IMR-90 (cell line): ENCODE measurements around the gene FHAD1. TPM values are rescaled to one million over a fixed set of nuclear protein-coding genes. Genes with fewer than 3 reads are reported as not detected.

Experiments
- ATAC-seq: fragments of 200-7000 bp; cut with Tn5 transposase; 2 replicates; pipeline ENCODE4 v1.9.1; 2020; ENCODE audit warnings: low read depth, mild to moderate bottlenecking, moderate library complexity
- BruUV-seq: library from RNA; stranded (reverse); fragments of 400-500 nt; replicated peaks from 2 replicates; lab custom pipeline; 2021; lab: Mats Ljungman, UMichigan
- CTCF ChIA-PET: fragments of 300-600 bp; formaldehyde crosslinking; extraction: SDS; loops from one replicate; lab custom pipeline; 2021; ENCODE audit warnings: antibody characterized with exemption; lab: Yijun Ruan, JAX
- POLR2A ChIA-PET: fragments of 300-600 bp; sonication (Branson Sonifier 250); formaldehyde crosslinking; loops from one replicate; lab custom pipeline; 2022; ENCODE audit warnings: antibody characterized with exemption; ENCODE audit not compliant: unreplicated experiment; lab: Charles Lee
- DNase-seq: peaks from one replicate; pipeline ENCODE4 v3.0.0; 2013
- H2AFZ ChIP-seq: replicated peaks from 2 replicates; pipeline ENCODE3; 2013; ENCODE audit warnings: low read length, mild to moderate bottlenecking; ENCODE audit not compliant: poor library complexity
- H2AK5ac ChIP-seq: 2 replicates; pipeline ENCODE4 v1.6.1; 2013; ENCODE audit warnings: low read depth, low read length, inconsistent platforms
- H2AK9ac ChIP-seq: replicated peaks from 2 replicates; pipeline ENCODE3; 2013; ENCODE audit warnings: mild to moderate bottlenecking, low read depth, low read length, moderate library complexity; ENCODE audit not compliant: poor library complexity
- H2BK120ac ChIP-seq: 2 replicates; pipeline ENCODE4 v1.6.1; 2013; ENCODE audit warnings: low read depth, low read length, inconsistent platforms
- H2BK15ac ChIP-seq: 3 replicates; pipeline ENCODE4 v1.6.1; 2013; ENCODE audit warnings: low read depth, low read length, inconsistent platforms
- H2BK20ac ChIP-seq: 2 replicates; pipeline ENCODE4 v1.6.1; 2013; ENCODE audit warnings: low read depth, mild to moderate bottlenecking, inconsistent platforms, low read length, moderate library complexity
- H2BK5ac ChIP-seq: 2 replicates; pipeline ENCODE4 v1.6.1; 2013; ENCODE audit warnings: mild to moderate bottlenecking, low read depth, low read length, inconsistent platforms; ENCODE audit not compliant: poor library complexity, severe bottlenecking
- H3K14ac ChIP-seq: replicated peaks from 2 replicates; pipeline ENCODE4 v1.6.1; 2013; ENCODE audit warnings: low read depth, low read length, inconsistent platforms
- H3K18ac ChIP-seq: 2 replicates; pipeline ENCODE4 v1.6.1; 2013; ENCODE audit warnings: low read depth, low read length, control low read depth
- H3K23ac ChIP-seq: 2 replicates; pipeline ENCODE4 v1.6.1; 2013; ENCODE audit warnings: low read depth, low read length, inconsistent platforms
- H3K27ac ChIP-seq: 2 replicates; pipeline ENCODE4 v1.5.1; 2013; ENCODE audit warnings: mild to moderate bottlenecking, control low read depth, low read length; ENCODE audit not compliant: insufficient read depth
- H3K27me3 ChIP-seq: 2 replicates; pipeline ENCODE4 v1.6.1; 2013; ENCODE audit warnings: low read length; ENCODE audit not compliant: control insufficient read depth, insufficient read depth
- H3K36me3 ChIP-seq: 2 replicates; pipeline ENCODE4 v1.6.1; 2013; ENCODE audit warnings: low read length, mixed read lengths; ENCODE audit not compliant: control insufficient read depth, insufficient read depth
- H3K4ac ChIP-seq: 2 replicates; pipeline ENCODE4 v1.6.1; 2013; ENCODE audit warnings: low read depth, low read length, inconsistent platforms
- H3K4me1 ChIP-seq: 2 replicates; pipeline ENCODE4 v1.6.1; 2013; ENCODE audit warnings: low read length, mixed read lengths; ENCODE audit not compliant: control insufficient read depth, insufficient read depth
- H3K4me2 ChIP-seq: 2 replicates; pipeline ENCODE4 v1.6.1; 2013; ENCODE audit warnings: low read depth, mild to moderate bottlenecking, control low read depth, low read length, moderate library complexity
- H3K4me3 ChIP-seq: 2 replicates; pipeline ENCODE4 v1.5.1; 2013; ENCODE audit warnings: low read depth, mild to moderate bottlenecking, control low read depth, low read length, moderate library complexity; ENCODE audit not compliant: insufficient read depth
- H3K56ac ChIP-seq: 2 replicates; pipeline ENCODE4 v1.6.1; 2013; ENCODE audit warnings: low read length, inconsistent platforms; ENCODE audit not compliant: insufficient read depth; ENCODE audit errors: extremely low read depth
- H3K79me1 ChIP-seq, 2 experiments: 2 replicates each; pipeline ENCODE4 v1.6.1; 2013; ENCODE audit warnings: low read length in 2 of 2, inconsistent platforms in 1 of 2, low read depth in 1 of 2
- H3K9ac ChIP-seq: 2 replicates; pipeline ENCODE4 v1.6.1; 2013; ENCODE audit warnings: low read depth, low read length, control low read depth
- H3K9me1 ChIP-seq: 2 replicates; pipeline ENCODE4 v1.6.1; 2013; ENCODE audit warnings: low read length, inconsistent platforms; ENCODE audit not compliant: insufficient read depth
- H3K9me3 ChIP-seq: 2 replicates; pipeline ENCODE4 v1.6.1; 2013; ENCODE audit warnings: low read length; ENCODE audit not compliant: control insufficient read depth, insufficient read depth
- H4K20me1 ChIP-seq: 2 replicates; pipeline ENCODE4 v1.6.1; 2013; ENCODE audit warnings: low read length, inconsistent platforms; ENCODE audit not compliant: insufficient read depth
- H4K5ac ChIP-seq: 2 replicates; pipeline ENCODE4 v1.6.1; 2013; ENCODE audit warnings: mild to moderate bottlenecking, low read depth, low read length, control low read depth
- H4K8ac ChIP-seq, 2 experiments: 2 replicates each; pipeline ENCODE4 v1.6.1; 2013; ENCODE audit warnings: low read depth in 2 of 2, low read length in 2 of 2, control low read depth in 1 of 2, inconsistent platforms in 1 of 2
- H4K91ac ChIP-seq: 2 replicates; pipeline ENCODE4 v1.6.1; 2013; ENCODE audit warnings: low read depth, low read length, inconsistent platforms; ENCODE audit not compliant: insufficient read depth
- BHLHE40 ChIP-seq: fragments of 150-350 bp; IDR thresholded peaks from 2 replicates; pipeline ENCODE4 v1.6.1; 2016; ENCODE audit warnings: mild to moderate bottlenecking, low read depth, low read length
- CEBPB ChIP-seq: IDR thresholded peaks from 2 replicates; pipeline ENCODE4 v1.6.1; 2012; ENCODE audit warnings: low read depth, low read length, improper control_type of control experiment
- CHD1 ChIP-seq: IDR thresholded peaks from 2 replicates; pipeline ENCODE4 v1.6.1; 2012; ENCODE audit warnings: low read depth, low read length, improper control_type of control experiment
- ELK1 ChIP-seq: fragments of 150-350 bp; IDR thresholded peaks from 2 replicates; pipeline ENCODE4 v1.6.1; 2016; ENCODE audit warnings: low read depth, mild to moderate bottlenecking, low read length, moderate library complexity, borderline replicate concordance
- FOS ChIP-seq: fragments of 150-350 bp; IDR thresholded peaks from 2 replicates; pipeline ENCODE4 v1.6.1; 2016; ENCODE audit warnings: low read depth, low read length
- MAFK ChIP-seq: IDR thresholded peaks from 2 replicates; pipeline ENCODE4 v1.6.1; 2012; ENCODE audit warnings: low read depth, low read length, improper control_type of control experiment
- MAZ ChIP-seq: IDR thresholded peaks from 2 replicates; pipeline ENCODE4 v1.6.1; 2012; ENCODE audit warnings: low read depth, mild to moderate bottlenecking, low read length, improper control_type of control experiment, moderate library complexity, borderline replicate concordance
- MXI1 ChIP-seq: IDR thresholded peaks from 2 replicates; pipeline ENCODE4 v1.6.1; 2012; ENCODE audit warnings: low read depth, mild to moderate bottlenecking, low read length, moderate library complexity, borderline replicate concordance
- NFE2L2 ChIP-seq: fragments of 150-350 bp; IDR thresholded peaks from 2 replicates; pipeline ENCODE4 v1.6.1; 2016; ENCODE audit warnings: low read depth, mild to moderate bottlenecking, low read length
- POLR2A ChIP-seq: IDR thresholded peaks from 2 replicates; pipeline ENCODE4 v1.6.1; 2012; ENCODE audit warnings: mild to moderate bottlenecking, low read depth, low read length
- RAD21 ChIP-seq: IDR thresholded peaks from 2 replicates; pipeline ENCODE4 v1.6.1; 2012; ENCODE audit warnings: low read length, improper control_type of control experiment
- RCOR1 ChIP-seq: IDR thresholded peaks from 2 replicates; pipeline ENCODE4 v1.6.1; 2012; ENCODE audit warnings: mild to moderate bottlenecking, low read length, improper control_type of control experiment; ENCODE audit not compliant: insufficient replicate concordance
- RFX5 ChIP-seq: IDR thresholded peaks from 2 replicates; pipeline ENCODE4 v1.8.0; 2012; ENCODE audit warnings: low read depth, mild to moderate bottlenecking, low read length, moderate library complexity
- SMC3 ChIP-seq: fragments of 150-350 bp; IDR thresholded peaks from 2 replicates; pipeline ENCODE4 v1.6.1; 2016; ENCODE audit warnings: low read depth, mild to moderate bottlenecking, antibody characterized with exemption, low read length, moderate library complexity
- WGBS, 2 experiments: methylation state at CpG; one replicate each; pipeline versions ENCODE4 v1.1.5 to v1.1.7; 2013; ENCODE audit warnings: missing lambda C conversion rate in 2 of 2; ENCODE audit not compliant: insufficient read length in 1 of 2; ENCODE audit errors: extremely low coverage in 2 of 2; 5-methylcytosine and 5-hydroxymethylcytosine counted together
- dilution Hi-C: fragments of 300-500 bp; cut with HindIII; formaldehyde crosslinking; loops from one replicate; pipeline ENCODE4 v1.14.3; 2018; ENCODE audit warnings: low sequenced_read_pairs; ENCODE audit not compliant: unreplicated experiment
- in situ Hi-C: fragments of 300-500 bp; cut with MboI; formaldehyde crosslinking; loops from 3 replicates; pipeline ENCODE4 v1.14.3; 2019; ENCODE audit warnings: low sequenced_read_pairs, inconsistent platforms, mixed read lengths
- intact Hi-C: fragments of 100-400 bp; cut with micrococcal nuclease; formaldehyde crosslinking; loops from 2 replicates; pipeline ENCODE4 v1.10.0; 2022
- polyA plus RNA-seq, 3 experiments: library from polyadenylated mRNA; depleted of rRNA; stranded (reverse); fragments of >200 nt; gene quantifications; 2 replicates each; pipeline ENCODE4 v1.2.3, GENCODE V29; 2012; ENCODE audit warnings: low replicate concordance in 1 of 3
- total RNA-seq: library from RNA; depleted of rRNA; stranded (reverse); fragments of >200 nt; gene quantifications from 2 replicates; pipeline ENCODE4 v1.2.3, GENCODE V29; 2012
- TF ChIP-seq, protein P1 (sequence below): fragments of 150-350 bp; IDR thresholded peaks from 2 replicates; pipeline ENCODE4 v1.6.1; 2017; ENCODE audit warnings: mild to moderate bottlenecking, antibody characterized with exemption, low read length, low read depth
- TF ChIP-seq, protein P2 (sequence below): conservative IDR thresholded peaks from 2 replicates; pipeline ENCODE4 v1.5.1; 2012; ENCODE audit warnings: mild to moderate bottlenecking, low read depth, low read length, improper control_type of control experiment

Gene FHAD1
- total and polyA plus RNA-seq, 2 of the 4 experiments (the other 2 are of a cell fraction): not detected

- dilution Hi-C loops (no loop called here), in situ Hi-C loops (loop anchor here (10.0 kb wide), 1 partner anchor 189 kb away; no protein-coding TSS in a partner anchor), intact Hi-C loops (no loop called here)
- no peak overlapping the region for H2AFZ ChIP-seq
- no peak overlapping the region for H3K23ac ChIP-seq
- no peak overlapping the region for H3K56ac ChIP-seq
- no peaks in the 10 kb centered on the region; the same call in 1 of the 2 replicates for H3K9me1 ChIP-seq
- ATAC-seq (no peak), DNase-seq (no peak)
- POLR2A ChIA-PET: no interaction called here
- H3K36me3 ChIP-seq: no peaks in the 10 kb centered on the region
- H3K4me1 ChIP-seq: no peaks in the 10 kb centered on the region; the same call in 1 of the 2 replicates
- no peak overlapping the region for H2BK5ac ChIP-seq
- no peak overlapping the region for H3K4me3 ChIP-seq
- H3K9ac ChIP-seq: no peak overlapping the region
- TF ChIP-seq RCOR1: no peak
- TF ChIP-seq MAZ: no peak
- no peak for TF ChIP-seq SMC3
- no peak for TF ChIP-seq CHD1
- TF ChIP-seq BHLHE40: no peak
- no peak for TF ChIP-seq CEBPB
- TF ChIP-seq ELK1: no peak
- no peak for TF ChIP-seq MAFK
- TF ChIP-seq RFX5: no peak
- no peak for TF ChIP-seq MXI1
- no peak for TF ChIP-seq NFE2L2
- TF ChIP-seq, protein P1, sequence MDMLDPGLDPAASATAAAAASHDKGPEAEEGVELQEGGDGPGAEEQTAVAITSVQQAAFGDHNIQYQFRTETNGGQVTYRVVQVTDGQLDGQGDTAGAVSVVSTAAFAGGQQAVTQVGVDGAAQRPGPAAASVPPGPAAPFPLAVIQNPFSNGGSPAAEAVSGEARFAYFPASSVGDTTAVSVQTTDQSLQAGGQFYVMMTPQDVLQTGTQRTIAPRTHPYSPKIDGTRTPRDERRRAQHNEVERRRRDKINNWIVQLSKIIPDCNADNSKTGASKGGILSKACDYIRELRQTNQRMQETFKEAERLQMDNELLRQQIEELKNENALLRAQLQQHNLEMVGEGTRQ: no peak
- TF ChIP-seq RAD21: no peak
- TF ChIP-seq, protein P2, sequence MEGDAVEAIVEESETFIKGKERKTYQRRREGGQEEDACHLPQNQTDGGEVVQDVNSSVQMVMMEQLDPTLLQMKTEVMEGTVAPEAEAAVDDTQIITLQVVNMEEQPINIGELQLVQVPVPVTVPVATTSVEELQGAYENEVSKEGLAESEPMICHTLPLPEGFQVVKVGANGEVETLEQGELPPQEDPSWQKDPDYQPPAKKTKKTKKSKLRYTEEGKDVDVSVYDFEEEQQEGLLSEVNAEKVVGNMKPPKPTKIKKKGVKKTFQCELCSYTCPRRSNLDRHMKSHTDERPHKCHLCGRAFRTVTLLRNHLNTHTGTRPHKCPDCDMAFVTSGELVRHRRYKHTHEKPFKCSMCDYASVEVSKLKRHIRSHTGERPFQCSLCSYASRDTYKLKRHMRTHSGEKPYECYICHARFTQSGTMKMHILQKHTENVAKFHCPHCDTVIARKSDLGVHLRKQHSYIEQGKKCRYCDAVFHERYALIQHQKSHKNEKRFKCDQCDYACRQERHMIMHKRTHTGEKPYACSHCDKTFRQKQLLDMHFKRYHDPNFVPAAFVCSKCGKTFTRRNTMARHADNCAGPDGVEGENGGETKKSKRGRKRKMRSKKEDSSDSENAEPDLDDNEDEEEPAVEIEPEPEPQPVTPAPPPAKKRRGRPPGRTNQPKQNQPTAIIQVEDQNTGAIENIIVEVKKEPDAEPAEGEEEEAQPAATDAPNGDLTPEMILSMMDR: no peak
- TF ChIP-seq FOS: no peak
- TF ChIP-seq POLR2A: no peak
- no CpG with 5 or more reads among the region's 7 CpGs for WGBS, 2 experiments
- no peak overlapping the region for H2BK15ac ChIP-seq
- no peak overlapping the region for H4K5ac ChIP-seq
- no peak overlapping the region for H2AK5ac ChIP-seq
- H2BK20ac ChIP-seq: no peak overlapping the region
- no peak overlapping the region for H3K27ac ChIP-seq
- CTCF ChIA-PET: no interaction called here
- H4K20me1 ChIP-seq: no peaks in the 10 kb centered on the region
- no peak overlapping the region for H3K4me2 ChIP-seq
- no peak overlapping the region for H3K4ac ChIP-seq
- no peak overlapping the region for H2BK120ac ChIP-seq
- H3K79me1 ChIP-seq: no peaks in the 10 kb centered on the region
- peaks cover 8% of the 10 kb centered on the region; the same call in 1 of the 2 replicates for H3K27me3 ChIP-seq
- no peak overlapping the region for H4K8ac ChIP-seq
- no peak overlapping the region for H4K91ac ChIP-seq
- no peak overlapping the region for H3K14ac ChIP-seq
- BruUV-seq: no TSS peak
- no peak overlapping the region for H2AK9ac ChIP-seq
- no peak overlapping the region for H3K18ac ChIP-seq
- H3K9me3 ChIP-seq: peaks cover 7% of the 10 kb centered on the region
Observed at GRCh38 chr1:15315815-15316214, 68.8 kb downstream of the FHAD1 start.
